Loucy (cell line): ENCODE results near the gene ENTHD1.

ENCODE experiments used
- H2AFZ ChIP-seq: fragments of 200-600 bp; sonication (generic); 2 replicates; pipeline ENCODE4 v1.6.0; 2016; ENCODE audit warnings: antibody characterized with exemption, mild to moderate bottlenecking, low read length, moderate library complexity
- H3F3A ChIP-seq: fragments of 200-600 bp; 2 replicates; pipeline ENCODE4 v1.6.0; 2016; ENCODE audit warnings: antibody characterized with exemption, low read depth, mild to moderate bottlenecking
- H3K27me3 ChIP-seq: fragments of 200-600 bp; sonication (generic); 2 replicates; pipeline ENCODE4 v1.6.1; 2014; ENCODE audit warnings: low read length, mild to moderate bottlenecking; ENCODE audit not compliant: insufficient read depth, poor library complexity, severe bottlenecking
- H3K36me3 ChIP-seq: fragments of 200-600 bp; sonication (generic); 2 replicates; pipeline ENCODE4 v1.6.1; 2016; ENCODE audit warnings: low read length; ENCODE audit not compliant: insufficient read depth
- H3K4me1 ChIP-seq: fragments of 200-600 bp; sonication (generic); 2 replicates; pipeline ENCODE4 v1.5.1; 2014; ENCODE audit warnings: low read length, mild to moderate bottlenecking; ENCODE audit not compliant: insufficient read depth, poor library complexity, severe bottlenecking
- H3K4me2 ChIP-seq: fragments of 200-600 bp; sonication (generic); 2 replicates; pipeline ENCODE4 v1.6.0; 2014; ENCODE audit warnings: antibody characterized with exemption, low read length, low read depth, mild to moderate bottlenecking; ENCODE audit not compliant: poor library complexity, severe bottlenecking
- H3K4me3 ChIP-seq: fragments of 200-600 bp; sonication (generic); 2 replicates; pipeline ENCODE4 v1.5.1; 2014; ENCODE audit warnings: low read length, mild to moderate bottlenecking, mixed read lengths; ENCODE audit not compliant: poor library complexity, severe bottlenecking
- H3K79me2 ChIP-seq: fragments of 200-600 bp; sonication (generic); 2 replicates; pipeline ENCODE4 v1.6.1; 2014; ENCODE audit warnings: low read length; ENCODE audit not compliant: insufficient read depth
- H3K9ac ChIP-seq: fragments of 200-600 bp; sonication (generic); 2 replicates; pipeline ENCODE4 v1.6.0; 2014; ENCODE audit warnings: mild to moderate bottlenecking, low read depth, low read length, moderate library complexity; ENCODE audit not compliant: poor library complexity, severe bottlenecking
- H3K9me2 ChIP-seq: fragments of 200-600 bp; sonication (generic); replicated peaks from 2 replicates; pipeline ENCODE4 v1.6.1; 2016; ENCODE audit warnings: low read depth, low read length, mixed read lengths
- H3K9me3 ChIP-seq: fragments of 200-600 bp; sonication (generic); 2 replicates; pipeline ENCODE4 v1.6.1; 2014; ENCODE audit warnings: mild to moderate bottlenecking, antibody characterized with exemption, low read length, low read depth; ENCODE audit not compliant: insufficient read depth
- H4K20me1 ChIP-seq: fragments of 200-600 bp; sonication (generic); 2 replicates; pipeline ENCODE4 v1.6.0; 2014; ENCODE audit warnings: antibody characterized with exemption, low read length, mild to moderate bottlenecking; ENCODE audit not compliant: insufficient read depth, poor library complexity, severe bottlenecking
- EZH2phosphoT487 ChIP-seq: fragments of 200-600 bp; IDR thresholded peaks from 2 replicates; pipeline ENCODE4 v1.6.1; 2018; ENCODE audit warnings: antibody characterized with exemption, mild to moderate bottlenecking, moderate library complexity, borderline replicate concordance
- TF ChIP-seq, protein P1 (sequence below): fragments of 200-600 bp; sonication (generic); conservative IDR thresholded peaks from 2 replicates; pipeline ENCODE4 v1.5.1; 2014; ENCODE audit warnings: mild to moderate bottlenecking, antibody characterized with exemption, low read length

The ENTHD1 gene

DNA sequence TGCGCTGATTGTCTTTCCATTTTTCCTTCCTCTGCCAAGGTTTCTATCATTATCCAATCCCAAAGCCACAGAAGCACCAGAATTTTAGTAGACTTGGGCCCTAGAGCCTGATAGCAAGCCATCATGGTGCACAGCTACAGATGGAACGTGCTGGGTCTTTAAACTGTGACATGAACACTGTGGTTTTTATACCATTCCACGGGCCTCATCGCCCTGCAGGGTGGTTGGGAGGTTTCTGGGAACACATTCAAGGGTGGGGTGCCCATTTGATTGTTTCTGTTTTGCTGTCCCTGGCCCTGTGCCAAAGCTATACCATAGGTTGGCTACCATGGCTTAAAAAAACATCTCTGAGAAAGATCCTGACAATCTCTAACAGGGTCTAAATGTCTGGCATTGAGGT is 171.1 kb downstream of the ENTHD1 start:
- H3K27me3 ChIP-seq = no peaks in the 10 kb centered on the region
- H3K9me3 ChIP-seq = no peaks in the 10 kb centered on the region
- no peak overlapping the region for H3K4me3 ChIP-seq

DNA sequence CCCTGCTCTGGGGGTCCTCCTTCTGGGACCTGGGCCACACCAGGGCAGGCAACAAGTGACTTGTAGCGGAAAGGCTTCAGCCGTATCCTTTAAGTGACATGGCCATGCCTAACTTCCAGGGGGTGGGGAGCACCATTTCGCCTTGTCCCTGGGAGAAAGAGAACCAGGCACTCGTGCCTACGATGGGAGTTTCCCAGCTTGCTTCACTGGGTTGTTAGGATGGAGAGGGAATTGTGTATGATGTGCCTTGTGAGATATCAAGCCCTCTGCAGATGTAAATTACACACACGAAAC is 171.6 kb downstream of the ENTHD1 start:
- H3K9ac ChIP-seq = no peak overlapping the region
- no peaks in the 10 kb centered on the region for H3K9me2 ChIP-seq
- H3F3A ChIP-seq = no peaks in the 10 kb centered on the region
- no peak overlapping the region for H3K4me2 ChIP-seq
- H3K9me3 ChIP-seq = no peaks in the 10 kb centered on the region
- H3K4me1 ChIP-seq = no peaks in the 10 kb centered on the region
- H3K27me3 ChIP-seq = no peaks in the 10 kb centered on the region
- H2AFZ ChIP-seq = no peak overlapping the region
- H3K4me3 ChIP-seq = no peak overlapping the region
- H3K79me2 ChIP-seq = no peaks in the 10 kb centered on the region
- H4K20me1 ChIP-seq = no peaks in the 10 kb centered on the region
- TF ChIP-seq, protein P1, sequence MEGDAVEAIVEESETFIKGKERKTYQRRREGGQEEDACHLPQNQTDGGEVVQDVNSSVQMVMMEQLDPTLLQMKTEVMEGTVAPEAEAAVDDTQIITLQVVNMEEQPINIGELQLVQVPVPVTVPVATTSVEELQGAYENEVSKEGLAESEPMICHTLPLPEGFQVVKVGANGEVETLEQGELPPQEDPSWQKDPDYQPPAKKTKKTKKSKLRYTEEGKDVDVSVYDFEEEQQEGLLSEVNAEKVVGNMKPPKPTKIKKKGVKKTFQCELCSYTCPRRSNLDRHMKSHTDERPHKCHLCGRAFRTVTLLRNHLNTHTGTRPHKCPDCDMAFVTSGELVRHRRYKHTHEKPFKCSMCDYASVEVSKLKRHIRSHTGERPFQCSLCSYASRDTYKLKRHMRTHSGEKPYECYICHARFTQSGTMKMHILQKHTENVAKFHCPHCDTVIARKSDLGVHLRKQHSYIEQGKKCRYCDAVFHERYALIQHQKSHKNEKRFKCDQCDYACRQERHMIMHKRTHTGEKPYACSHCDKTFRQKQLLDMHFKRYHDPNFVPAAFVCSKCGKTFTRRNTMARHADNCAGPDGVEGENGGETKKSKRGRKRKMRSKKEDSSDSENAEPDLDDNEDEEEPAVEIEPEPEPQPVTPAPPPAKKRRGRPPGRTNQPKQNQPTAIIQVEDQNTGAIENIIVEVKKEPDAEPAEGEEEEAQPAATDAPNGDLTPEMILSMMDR = no peak
- TF ChIP-seq EZH2phosphoT487 = no peak
- no peaks in the 10 kb centered on the region for H3K36me3 ChIP-seq

More for the DNA sequence above, 171.1 kb downstream of the ENTHD1 start:
- Histone ChIP-seq H3K4me1 (no peaks in the 10 kb centered on the region), H3K79me2 (no peaks in the 10 kb centered on the region), H3K9me2 (no peaks in the 10 kb centered on the region), H3K9ac (no peak overlapping the region), H3F3A (no peaks in the 10 kb centered on the region), H3K4me2 (no peak overlapping the region), H4K20me1 (no peaks in the 10 kb centered on the region), H2AFZ (no peak overlapping the region), H3K36me3 (no peaks in the 10 kb centered on the region)
- TF ChIP-seq, protein P1 = no peak
- no peak for TF ChIP-seq EZH2phosphoT487

DNA sequence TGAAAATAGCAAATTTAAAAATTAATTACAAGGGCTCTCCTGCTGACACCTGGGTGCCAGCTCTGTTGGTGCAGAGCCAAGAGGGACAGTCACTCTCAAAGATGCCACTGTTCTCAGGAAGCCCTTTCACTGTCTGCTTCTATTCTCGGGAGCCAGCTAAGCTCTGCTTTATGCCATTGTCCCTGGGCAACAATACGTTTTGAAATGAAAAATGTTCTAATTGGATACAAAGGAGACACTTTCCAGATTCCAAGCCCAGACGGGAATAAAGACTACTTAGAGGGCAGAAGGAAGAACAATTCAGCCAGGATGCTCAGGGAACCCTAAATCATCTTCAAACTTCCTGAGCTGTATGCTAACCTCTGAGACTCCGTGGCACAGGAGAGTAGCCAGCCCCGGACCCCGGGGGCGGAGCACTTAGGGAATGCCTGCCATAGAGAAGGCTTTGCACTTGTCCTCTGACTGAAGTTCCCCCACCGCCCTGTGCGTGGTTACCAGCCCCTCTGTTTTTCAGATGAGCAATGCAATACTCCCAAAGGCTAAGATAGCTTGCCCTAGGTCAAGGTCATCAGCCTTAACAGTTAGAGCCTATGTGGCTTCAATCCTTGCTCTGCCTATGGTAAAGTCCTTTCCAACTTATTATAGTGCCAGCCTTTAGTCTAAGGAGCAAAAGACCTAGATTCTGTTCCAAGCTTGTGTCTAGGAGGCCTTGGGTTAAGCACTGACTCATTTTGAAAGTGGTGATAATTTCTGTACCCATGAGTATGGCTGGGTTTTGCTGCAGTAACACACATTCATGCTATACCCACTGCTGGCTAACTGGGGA is 172.1 kb downstream of the ENTHD1 start:
- Histone ChIP-seq H3K9me3 (no peaks in the 10 kb centered on the region), H4K20me1 (no peaks in the 10 kb centered on the region), H3K36me3 (no peaks in the 10 kb centered on the region), H3K27me3 (no peaks in the 10 kb centered on the region), H3K4me2 (no peak overlapping the region), H3K9ac (no peak overlapping the region), H3K79me2 (no peaks in the 10 kb centered on the region), H2AFZ (no peak overlapping the region), H3K9me2 (no peaks in the 10 kb centered on the region), H3K4me1 (no peaks in the 10 kb centered on the region), H3K4me3 (no peak overlapping the region), H3F3A (no peaks in the 10 kb centered on the region)
- no peak for TF ChIP-seq EZH2phosphoT487
- TF ChIP-seq, protein P1 = no peak
